Colonic mucosa (tissue), 4 donors: ENCODE results near the gene ZNF763. TPM values are rescaled to one million over a fixed set of nuclear protein-coding genes. Genes with fewer than 3 reads are reported as not detected.
"Not testable (repeated sequence)": the region's sequence is repeated elsewhere in the genome, so short reads cannot be mapped to it uniquely, and the experiment has no call there.

Experiments used
- DNase-seq: peaks from one replicate; pipeline ENCODE4 v3.0.0-alpha.2; 2020
- H3K27ac ChIP-seq: fragments of 200-600 bp; one replicate; pipeline ENCODE4 v1.8.0; 2021
- H3K27me3 ChIP-seq: fragments of 200-600 bp; one replicate; pipeline ENCODE4 v1.8.0; 2021
- H3K36me3 ChIP-seq: fragments of 200-600 bp; one replicate; pipeline ENCODE4 v1.8.0; 2021
- H3K4me1 ChIP-seq: fragments of 200-600 bp; one replicate; pipeline ENCODE4 v1.8.0; 2021; ENCODE audit warnings: mild to moderate bottlenecking
- H3K4me3 ChIP-seq: fragments of 200-600 bp; one replicate; pipeline ENCODE4 v1.8.0; 2021
- H3K9ac ChIP-seq, 2 donors: one replicate each; pipeline ENCODE4 v1.7.0; 2013; ENCODE audit warnings: control low read depth in 2 of 2, low read depth in 2 of 2, low read length in 2 of 2
- H3K9me3 ChIP-seq: fragments of 200-600 bp; one replicate; pipeline ENCODE4 v1.8.0; 2021
- CTCF ChIP-seq: fragments of 200-600 bp; IDR thresholded peaks from one replicate; pipeline ENCODE4 v1.8.0; 2022; ENCODE audit warnings: antibody characterized with exemption, mild to moderate bottlenecking
- intact Hi-C: fragments of 100-400 bp; cut with DNase I; formaldehyde crosslinking; loops from one replicate; pipeline ENCODE4 v1.14.1; 2022
- total RNA-seq, 2 donors: library from RNA; stranded (reverse); fragmentation: NEBNext Ultra II Directional in 1 of 2; extraction: Animal tissue kit (Norgen Biotek cat#: 25700) in 1 of 2; gene quantifications; one replicate each; pipeline ENCODE4 v1.2.1, GENCODE V29; 2021
- donor health status: healthy.
- donor health status: DM: no; HTN: no; CAD: no.
- donor health status: DM: no; HTN: no; CAD: no.

The ZNF763 gene
- total RNA-seq, 2 donors from 2014 or later: 2.5 to 4.1 TPM

- no peak for DNase-seq
- H3K27ac ChIP-seq: no peak overlapping the region
- intact Hi-C loops: loop anchor here (2.0 to 5.0 kb wide), 4 partner anchors 64 to 192 kb away; partner anchors contain the start of genes ZNF491 and ZNF700
- H3K4me1 ChIP-seq: no peaks in the 10 kb centered on the region
- H3K4me3 ChIP-seq: no peak overlapping the region
- H3K9ac ChIP-seq: no peak overlapping the region
- H3K36me3 ChIP-seq: no peaks in the 10 kb centered on the region
- H3K9me3 ChIP-seq: no peaks in the 10 kb centered on the region
- no peaks in the 10 kb centered on the region for H3K27me3 ChIP-seq
- no peak for TF ChIP-seq CTCF
Measured at GRCh38 chr19:11989112-11989456, 24.2 kb downstream of the ZNF763 start.

GRCh38 chr19:11991921-11992320 is 27.1 kb downstream of the ZNF763 start:
- H3K4me3 ChIP-seq, H3K4me1 ChIP-seq, intact Hi-C loops, H3K27ac ChIP-seq, DNase-seq, H3K9ac ChIP-seq, H3K36me3 ChIP-seq, H3K27me3 ChIP-seq, H3K9me3 ChIP-seq: not testable (repeated sequence)

GRCh38 chr19:11995174-11995573 is 30.3 kb downstream of the ZNF763 start:
- intact Hi-C loops: no loop called here
- Histone ChIP-seq H3K9me3 (no peaks in the 10 kb centered on the region), H3K4me3 (no peak overlapping the region), H3K9ac (no peak overlapping the region), H3K36me3 (no peaks in the 10 kb centered on the region), H3K4me1 (no peaks in the 10 kb centered on the region), H3K27me3 (no peaks in the 10 kb centered on the region), H3K27ac (no peak overlapping the region)
- DNase-seq: no peak
- no peak for TF ChIP-seq CTCF

DNA sequence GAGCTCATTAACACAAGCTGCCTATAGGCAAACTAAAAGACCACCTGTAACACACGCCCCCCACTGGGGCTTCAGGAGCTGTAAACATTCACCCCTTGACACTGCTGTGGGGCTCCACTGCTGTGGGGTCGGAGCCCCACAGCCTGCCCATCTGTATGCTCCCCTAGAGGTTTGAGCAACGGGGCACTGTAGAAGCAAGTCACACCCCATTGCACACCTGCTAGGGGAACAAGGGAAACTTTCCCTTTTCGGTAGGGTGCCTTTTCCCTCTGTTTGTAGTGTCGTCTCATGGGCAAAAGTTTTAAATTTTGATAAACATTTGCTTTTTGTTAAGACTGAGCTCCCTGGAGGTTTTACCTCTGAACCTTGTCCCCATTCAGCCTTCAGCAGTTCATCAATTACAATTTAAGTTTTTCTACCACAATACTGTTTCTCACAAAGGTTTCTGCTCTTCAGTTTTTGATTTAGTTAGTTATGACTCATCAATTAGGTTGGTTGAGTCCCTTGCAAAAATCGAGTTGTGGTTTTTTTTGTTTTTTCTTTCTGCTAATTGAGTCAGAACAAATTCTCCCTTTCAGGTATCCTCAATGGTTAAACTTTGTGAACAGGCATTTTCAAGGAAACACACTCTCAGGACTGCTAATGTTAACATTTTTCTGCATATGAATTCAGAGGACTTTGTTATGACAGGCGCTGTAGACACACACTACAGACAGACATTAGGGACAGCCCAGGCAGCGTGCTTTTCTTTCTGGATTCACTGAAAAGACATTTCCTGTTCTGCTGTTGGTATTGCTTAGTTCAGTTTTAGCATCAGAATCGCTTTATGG is 35.5 kb downstream of the ZNF763 start:
- Histone ChIP-seq H3K27ac (no peak overlapping the region), H3K9ac (no peak overlapping the region), H3K27me3 (no peaks in the 10 kb centered on the region), H3K36me3 (no peaks in the 10 kb centered on the region), H3K4me1 (no peaks in the 10 kb centered on the region), H3K9me3 (no peaks in the 10 kb centered on the region), H3K4me3 (no peak overlapping the region)
- no peak for DNase-seq
- intact Hi-C loops: no loop called here
- no peak for TF ChIP-seq CTCF

- no peaks in the 10 kb centered on the region for H3K27me3 ChIP-seq
- peaks cover 12% of the 10 kb centered on the region for H3K36me3 ChIP-seq
- no peak for TF ChIP-seq CTCF
- no peaks in the 10 kb centered on the region for H3K4me1 ChIP-seq
- H3K9me3 ChIP-seq: peaks cover 22% of the 10 kb centered on the region
- H3K27ac ChIP-seq: no peak overlapping the region
- no peak for DNase-seq
- no peak overlapping the region for H3K9ac ChIP-seq
- H3K4me3 ChIP-seq: no peak overlapping the region
- intact Hi-C loops: no loop called here
Measured at GRCh38 chr19:12015015-12015752, 50.3 kb downstream of the ZNF763 start.

DNA sequence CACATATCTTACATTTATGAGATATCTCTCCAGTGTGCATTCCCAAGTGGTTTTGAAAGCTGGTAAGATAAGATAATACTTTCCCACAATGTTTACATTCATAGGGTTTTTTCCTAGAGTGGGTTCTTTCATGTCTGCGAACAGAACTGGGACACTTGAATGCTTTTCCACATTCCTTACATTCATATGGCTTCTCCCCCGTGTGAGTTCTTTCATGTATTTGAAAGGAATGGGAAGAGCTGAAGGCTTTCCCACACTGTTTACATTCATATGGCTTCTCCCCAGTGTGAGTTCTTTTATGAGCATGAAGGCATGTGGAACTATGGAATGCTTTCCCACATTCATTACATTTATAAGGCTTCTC is 50.9 kb downstream of the ZNF763 start:
- peaks cover 12% of the 10 kb centered on the region for H3K36me3 ChIP-seq
- H3K27me3 ChIP-seq: no peaks in the 10 kb centered on the region
- no peak overlapping the region for H3K4me3 ChIP-seq
- TF ChIP-seq CTCF: no peak
- no peaks in the 10 kb centered on the region for H3K4me1 ChIP-seq
- peaks cover 22% of the 10 kb centered on the region for H3K9me3 ChIP-seq
- H3K9ac ChIP-seq: no peak overlapping the region
- no peak overlapping the region for H3K27ac ChIP-seq
- intact Hi-C loops: no loop called here
- DNase-seq: no peak
